HG03060 (cell line): ENCODE data around the gene CHMP5.
A peak's percentile ranks its signal among the peaks of the same experiment; 100 is the strongest.

Experiments used
- ATAC-seq: cut with Tn5 transposase; IDR thresholded peaks from one replicate; pipeline ENCODE4 v1.9.1; 2021; ENCODE audit warnings: low read depth, moderate number of reproducible peaks; ENCODE audit not compliant: unreplicated experiment

CHMP5 gene

GRCh38 chr9:33242609-33243134 lies 22.2 kb upstream of the CHMP5 start:
- ATAC-seq: no peak

DNA sequence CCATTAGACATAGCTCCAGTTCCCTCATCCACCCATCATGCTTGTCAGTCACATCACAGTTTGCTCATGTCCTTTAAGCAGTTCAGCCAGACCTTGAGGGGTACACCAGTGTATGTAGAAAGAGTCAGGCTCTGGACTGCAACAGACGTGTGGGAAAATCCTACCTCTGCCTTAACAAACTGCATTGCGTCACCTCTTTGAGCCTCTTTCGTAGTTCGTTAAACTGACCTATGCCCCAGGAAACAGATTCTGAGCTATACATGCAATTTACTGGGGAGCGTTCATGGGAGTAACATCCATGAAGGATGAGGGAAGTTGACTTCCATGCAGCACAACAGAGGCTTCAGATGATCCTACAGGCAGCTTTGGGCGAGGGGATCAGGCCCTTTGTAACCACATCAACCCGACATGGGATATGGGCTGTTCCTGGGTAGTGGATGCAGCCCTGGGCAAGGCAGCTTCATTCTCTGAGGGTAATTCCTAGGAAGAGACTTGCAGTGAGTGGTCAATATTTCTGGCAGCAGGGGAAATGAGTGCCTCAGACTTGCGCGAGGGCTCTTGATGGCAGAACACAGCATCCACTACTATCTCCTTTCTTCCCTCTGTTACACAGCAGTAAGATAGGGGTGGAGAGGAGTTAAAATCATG lies 20.6 kb upstream of the CHMP5 start:
- ATAC-seq: no peak

DNA sequence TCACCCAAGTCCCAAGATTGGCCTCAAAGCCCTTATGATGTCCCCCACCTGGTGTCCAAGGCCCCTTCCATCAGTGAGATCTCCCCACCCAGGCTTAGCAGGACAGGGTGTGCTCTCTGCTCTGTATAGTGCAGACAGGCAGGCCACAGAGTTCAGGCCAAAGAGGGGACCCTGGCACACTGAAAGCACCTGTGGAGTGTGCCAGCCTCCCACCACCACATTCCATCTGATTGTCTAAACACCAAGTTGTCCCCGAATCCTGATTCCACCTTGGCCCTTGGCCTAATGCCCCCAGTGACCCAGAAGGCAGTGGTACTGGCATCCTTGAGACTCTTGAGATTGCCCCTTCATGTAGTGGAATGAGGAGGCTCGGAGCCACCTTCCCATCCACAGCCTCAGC lies 19.5 kb upstream of the CHMP5 start:
- no peak for ATAC-seq

DNA sequence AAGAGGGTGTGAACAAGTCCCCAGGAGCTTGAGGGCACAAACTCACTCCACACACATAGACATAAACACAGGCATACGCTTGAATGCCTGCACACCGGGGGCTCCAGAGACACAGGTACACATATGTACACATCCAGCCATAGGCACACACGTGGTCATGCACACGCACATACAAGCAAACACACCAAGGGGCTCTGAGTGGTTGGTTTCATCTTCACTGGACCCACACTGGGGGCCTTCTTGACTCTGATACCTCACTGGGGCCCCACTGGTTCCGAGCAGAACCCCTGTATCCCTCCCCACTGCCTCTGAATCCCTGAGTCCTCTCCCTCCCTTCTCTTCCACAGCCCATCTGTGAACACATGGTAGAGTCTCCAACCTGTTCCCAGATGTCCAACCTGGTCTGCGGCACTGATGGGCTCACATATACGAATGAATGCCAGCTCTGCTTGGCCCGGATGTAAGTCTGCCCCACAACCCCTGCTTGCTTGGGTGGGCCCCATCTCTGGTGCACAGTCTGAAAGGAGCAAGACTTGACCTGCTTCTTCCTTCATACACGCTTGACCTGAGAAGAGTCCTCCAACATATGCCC lies 18.5 kb upstream of the CHMP5 start:
- no peak for ATAC-seq

DNA sequence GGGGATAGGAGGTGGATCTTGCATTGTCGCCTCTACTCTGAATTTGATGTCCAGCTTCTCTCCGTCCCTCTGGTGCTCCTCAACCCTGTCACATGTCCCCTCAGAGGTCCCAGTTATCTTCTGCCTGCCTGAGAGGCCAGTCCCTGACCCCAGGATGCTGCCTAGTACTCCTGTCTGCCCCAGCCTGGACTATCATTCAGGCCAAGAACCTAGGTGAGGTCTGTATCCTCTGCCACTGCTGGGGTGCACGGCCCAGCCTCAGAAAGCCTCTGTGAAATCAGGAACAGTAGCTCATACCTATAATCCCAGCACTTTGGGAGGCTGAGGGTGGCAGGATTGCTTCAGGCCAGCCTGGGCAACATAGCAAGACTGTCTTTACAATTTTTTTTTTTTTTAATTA lies 16.2 kb upstream of the CHMP5 start:
- no peak for ATAC-seq

- peak; percentile 33 for ATAC-seq
Observed at GRCh38 chr9:33249087-33249658, 15.7 kb upstream of the CHMP5 start.

- no peak for ATAC-seq
Observed at GRCh38 chr9:33249983-33250382, 14.9 kb upstream of the CHMP5 start.

GRCh38 chr9:33250458-33250995 lies 14.3 kb upstream of the CHMP5 start:
- no peak for ATAC-seq

GRCh38 chr9:33254211-33254610 lies 10.6 kb upstream of the CHMP5 start:
- no peak for ATAC-seq

GRCh38 chr9:33255014-33255413 lies 9.8 kb upstream of the CHMP5 start:
- no peak for ATAC-seq

DNA sequence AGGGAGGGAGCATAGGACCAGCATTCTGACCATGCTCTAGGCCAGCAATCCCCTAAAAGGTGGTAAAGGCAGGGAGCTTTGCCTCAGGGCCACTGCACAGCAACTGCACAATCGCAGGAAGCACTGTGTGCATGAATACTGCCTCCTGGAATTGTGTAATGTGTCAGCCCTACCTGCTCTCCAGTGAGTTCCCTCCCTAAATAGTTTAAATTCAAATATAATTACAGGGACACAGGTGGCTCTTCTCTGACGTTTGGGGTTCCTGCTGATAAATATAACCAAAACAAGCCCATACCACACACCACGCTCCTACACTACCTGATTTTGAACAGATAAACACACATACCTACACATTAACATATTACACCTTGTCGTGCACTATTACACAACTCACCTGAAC lies 9.4 kb upstream of the CHMP5 start:
- no peak for ATAC-seq

GRCh38 chr9:33256236-33256635 lies 8.6 kb upstream of the CHMP5 start:
- no peak for ATAC-seq

DNA sequence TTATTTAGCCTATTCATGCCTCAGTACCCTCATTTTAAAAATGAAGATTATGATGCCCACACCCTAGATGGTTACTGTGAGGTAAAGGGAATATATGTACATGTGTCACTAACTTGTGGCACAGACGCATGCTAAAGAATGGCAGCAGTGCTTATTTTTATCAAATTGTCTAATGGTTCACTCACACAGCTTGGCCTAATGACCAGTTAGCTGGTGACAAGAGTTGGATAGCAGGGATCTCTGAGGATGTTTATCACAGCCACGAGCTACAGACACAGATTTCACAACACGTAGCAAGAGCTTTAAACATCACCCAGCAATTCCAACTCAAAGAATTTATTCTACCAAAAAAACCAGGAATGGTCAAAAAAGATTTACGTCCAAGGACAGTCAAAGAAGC lies 7.6 kb upstream of the CHMP5 start:
- ATAC-seq: no peak

GRCh38 chr9:33260372-33260771 lies 4.5 kb upstream of the CHMP5 start:
- ATAC-seq: no peak

DNA sequence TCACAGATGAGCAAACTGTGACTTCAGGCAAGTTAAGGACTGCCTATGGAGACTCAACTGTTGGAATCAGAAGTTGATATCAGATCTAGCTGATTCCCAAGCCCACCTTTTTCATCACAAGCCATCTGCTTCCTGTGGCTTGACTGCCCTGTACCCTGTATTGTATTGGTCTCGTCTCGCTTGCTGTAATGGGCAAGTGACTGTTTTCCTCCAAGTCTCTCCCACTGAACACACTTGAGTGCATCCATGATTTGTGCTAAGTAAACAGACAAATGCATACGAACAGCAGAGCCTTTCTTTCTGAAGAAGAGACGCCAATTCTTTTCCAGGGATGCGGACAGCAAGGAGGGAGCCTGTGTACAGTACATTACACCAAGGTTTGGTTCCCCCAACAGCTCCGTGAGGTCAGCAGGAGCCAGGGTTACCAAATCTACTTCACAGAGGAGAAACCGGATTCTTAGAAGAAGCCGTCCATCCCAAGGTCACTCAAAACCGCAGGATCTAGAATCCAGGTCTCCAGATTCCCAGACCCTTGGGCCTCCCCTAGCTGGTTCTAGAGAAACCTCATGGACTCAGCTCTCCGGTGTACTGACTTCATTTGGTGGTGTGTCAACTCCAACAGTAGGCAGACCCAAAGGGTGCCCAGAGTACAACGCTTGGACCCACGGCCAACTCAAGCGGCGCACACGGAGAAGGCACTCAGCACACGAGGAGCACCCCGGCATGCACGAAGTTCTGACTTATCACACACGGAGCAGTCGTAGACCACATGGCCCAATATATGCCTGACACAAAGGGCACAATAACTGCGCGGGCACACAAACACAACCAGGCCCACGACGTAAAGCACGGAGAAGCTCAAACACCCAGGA lies 1.5 kb upstream of the CHMP5 start:
- ATAC-seq: no peak

DNA sequence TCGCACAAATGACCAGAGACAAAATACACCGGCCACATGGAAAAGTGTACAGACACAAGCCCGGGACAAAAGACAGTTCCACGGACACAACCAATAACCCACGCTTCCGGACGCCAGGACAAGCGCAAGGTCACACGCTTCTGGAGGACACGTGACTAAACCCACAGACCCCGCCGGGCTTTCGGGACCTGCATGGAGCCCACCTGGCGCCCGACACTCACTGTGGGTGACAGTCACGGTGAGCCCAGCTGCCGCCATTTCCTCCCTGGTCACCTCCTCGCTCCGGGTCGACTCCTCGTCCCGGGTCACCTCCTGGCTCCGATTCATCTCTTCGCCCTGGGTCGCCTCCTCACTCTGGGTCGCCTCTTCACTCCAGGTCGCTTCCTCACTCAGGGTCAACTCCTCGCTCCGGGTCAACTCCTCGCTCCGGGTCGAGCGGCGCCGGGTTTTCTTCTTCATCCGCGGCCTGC lies 811 bp upstream of the CHMP5 start:
- no peak for ATAC-seq

DNA sequence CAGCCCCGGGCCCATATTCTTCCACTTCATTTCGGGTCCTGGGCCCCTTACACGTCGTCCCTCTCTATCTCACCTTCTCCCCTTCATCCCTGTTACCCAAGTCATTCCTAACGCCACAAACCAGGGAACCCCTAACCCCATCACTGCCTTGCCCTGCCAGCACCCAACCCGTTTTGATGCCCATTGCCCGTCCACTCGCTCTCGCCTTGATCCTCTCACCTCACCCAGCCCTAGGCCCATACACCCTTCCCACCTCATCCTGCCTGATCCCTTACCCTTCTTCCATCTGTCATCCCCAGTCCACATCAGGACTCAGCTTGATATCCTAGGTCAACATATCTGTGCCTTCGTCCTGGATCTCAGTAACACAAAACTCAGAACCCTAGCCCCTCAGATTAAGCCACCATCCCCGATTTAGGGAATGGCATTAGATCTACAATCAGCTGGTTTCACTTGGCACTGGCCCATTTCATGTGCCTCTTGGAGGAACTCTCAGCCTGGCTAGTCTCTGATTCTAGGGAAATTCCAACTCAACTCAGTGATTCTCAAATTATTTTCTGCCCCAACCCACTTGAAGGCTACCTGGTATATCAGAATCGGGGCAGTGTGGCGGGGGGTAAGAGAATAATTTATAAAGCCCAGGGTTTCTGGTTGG lies 489 bp downstream of the CHMP5 start:
- ATAC-seq: no peak

DNA sequence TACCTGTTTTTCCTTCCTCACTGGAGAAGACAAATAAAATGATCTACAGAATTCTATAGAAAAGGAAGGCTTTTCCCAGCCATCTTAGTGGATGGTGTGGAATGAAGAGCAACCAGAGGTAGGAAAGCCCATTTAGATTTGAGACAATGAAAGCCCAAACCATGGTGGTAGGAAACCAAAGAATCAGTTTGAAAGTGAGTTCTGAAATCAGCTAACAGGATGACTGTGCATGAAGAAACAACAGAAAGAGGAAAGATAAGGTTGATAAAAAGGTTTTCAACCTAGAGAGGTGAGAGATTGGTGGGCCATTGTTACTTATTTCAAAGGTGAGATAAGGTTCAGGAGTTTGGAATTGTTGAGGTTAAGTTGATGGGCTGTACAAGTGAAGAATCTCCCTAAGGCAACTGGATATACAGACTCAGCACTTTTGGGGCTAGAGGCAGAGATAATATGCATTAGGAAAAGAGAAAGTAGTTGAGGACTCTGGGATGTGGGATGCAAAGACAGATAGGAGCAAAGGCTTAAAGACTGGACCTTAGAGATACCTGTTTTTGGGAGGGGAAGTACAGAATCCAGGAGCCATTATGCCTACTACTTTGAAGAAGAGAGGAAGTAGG lies 2.4 kb downstream of the CHMP5 start:
- no peak for ATAC-seq

GRCh38 chr9:33270146-33270545 lies 5.3 kb downstream of the CHMP5 start:
- no peak for ATAC-seq

DNA sequence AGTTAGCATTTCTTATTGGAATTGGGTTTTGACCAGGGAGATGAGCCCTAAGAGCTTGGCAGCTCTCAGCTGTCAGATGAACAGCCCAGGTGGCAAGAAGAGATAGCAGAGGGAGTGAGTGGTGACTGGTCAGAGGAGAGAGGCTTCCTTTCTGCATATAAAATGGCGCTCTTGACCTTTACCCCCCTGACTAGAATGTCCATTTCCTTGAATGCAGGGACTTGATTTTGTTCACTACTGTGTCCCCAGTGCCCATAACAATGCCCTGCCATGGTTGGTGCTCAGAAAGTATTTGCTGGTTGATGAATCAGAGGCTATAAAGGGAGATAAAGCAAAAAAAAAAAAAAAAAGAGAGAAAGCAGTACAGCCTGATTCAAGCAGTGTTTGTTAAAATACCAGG lies 7.2 kb downstream of the CHMP5 start:
- ATAC-seq: no peak
